ENCODE data around the gene CDC37L1.

DNA sequence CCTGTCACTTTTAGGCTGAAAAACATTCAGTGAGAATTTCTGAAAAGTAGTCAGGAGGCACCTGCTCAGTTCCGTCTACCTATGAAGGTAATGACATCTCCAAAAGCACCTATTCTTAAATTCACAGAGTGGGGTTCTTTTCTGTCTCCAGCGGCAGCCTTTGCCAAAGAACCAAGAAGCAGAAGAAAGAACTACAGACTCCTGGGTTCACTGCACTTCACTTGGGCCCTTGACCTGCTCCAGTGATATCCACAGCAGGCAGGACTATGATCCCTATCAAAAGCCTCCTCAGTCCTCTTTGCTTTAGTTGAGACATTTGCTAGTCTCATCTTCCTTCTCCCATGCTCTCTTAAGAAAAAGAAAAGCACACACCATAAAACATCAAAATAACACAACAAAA lies 37.0 kb upstream of the CDC37L1 start:
- no peak for TF ChIP-seq CTCF (IDR thresholded peaks at IDR 0.05)
- no peak for TF ChIP-seq POLR2A (IDR thresholded peaks at IDR 0.05)
